Measurements from ENCODE around the gene ASCC3. TPM values are rescaled to one million over a fixed set of nuclear protein-coding genes. Genes with fewer than 3 reads are reported as not detected.
"Not testable (repeated sequence)": the region's sequence is repeated elsewhere in the genome, so short reads cannot be mapped to it uniquely, and the experiment has no call there.

The ASCC3 gene
- total RNA-seq, 2 donors from 2014 or later: 35.7 to 56.2 TPM

- Histone ChIP-seq H3K27ac (no peak overlapping the region), H3K9me3 (no peaks in the 10 kb centered on the region), H3K4me1 (ENCODE audit: control insufficient read depth in 1 of 2, low read depth in 2 of 2) (peaks cover 0 to 3% of the 10 kb centered on the region in 2 donors), H3K4me3 (no peak overlapping the region), H3K36me3 (no peaks in the 10 kb centered on the region), H3K27me3 (replicated peaks; ENCODE audit: insufficient read depth) (no peaks in the 10 kb centered on the region)
- DNase-seq (ENCODE audit: low spot score) (no peak), ATAC-seq (ENCODE audit: insufficient number of reproducible peaks, low FRiP score, low read depth) (no peak)
- no peak for TF ChIP-seq CTCF (IDR thresholded peaks at IDR 0.05)
These were observed 43.1 kb downstream of the ASCC3 start for GRCh38 chr6:100838011-100838410.

DNA sequence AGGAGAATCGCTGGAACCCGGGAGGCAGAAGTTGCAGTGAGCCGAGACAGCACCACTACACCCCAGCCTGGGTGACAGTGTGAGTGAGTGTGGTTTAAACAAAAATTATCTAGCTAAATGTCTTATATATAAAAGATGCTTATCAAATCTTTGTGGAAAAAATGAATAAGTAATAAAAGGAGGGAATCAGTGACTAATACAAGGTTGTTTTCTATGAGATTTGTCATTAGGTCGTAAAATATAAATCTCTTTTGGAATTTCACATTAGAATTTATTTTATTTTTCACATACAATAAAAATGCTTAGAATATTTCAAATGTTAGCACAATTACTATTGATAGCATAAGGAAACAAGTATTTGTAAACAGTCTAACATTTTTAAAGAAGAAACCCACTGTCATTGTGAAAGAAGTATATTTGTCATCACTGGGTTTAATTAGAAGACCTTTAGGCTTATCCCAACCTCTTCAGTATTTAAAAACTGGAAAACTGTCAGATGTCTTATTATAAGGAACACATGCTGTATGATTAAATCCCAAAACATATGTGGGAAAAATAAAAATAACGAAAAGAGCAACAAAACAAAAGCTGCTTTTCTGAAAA lies 47.1 kb downstream of the ASCC3 start:
- no peak for TF ChIP-seq CTCF (IDR thresholded peaks at IDR 0.05)
- no peaks in the 10 kb centered on the region for H3K9me3 ChIP-seq
- H3K27me3 ChIP-seq (replicated peaks; ENCODE audit: insufficient read depth): no peaks in the 10 kb centered on the region
- DNase-seq (ENCODE audit: low spot score) (no peak), ATAC-seq (ENCODE audit: insufficient number of reproducible peaks, low FRiP score, low read depth) (no peak)
- no peak overlapping the region for H3K4me3 ChIP-seq
- no peaks in the 10 kb centered on the region for H3K36me3 ChIP-seq
- H3K27ac ChIP-seq: no peak overlapping the region
- H3K4me1 ChIP-seq (ENCODE audit: control insufficient read depth in 1 of 2, low read depth in 2 of 2): peaks cover 0 to 4% of the 10 kb centered on the region in 2 donors

GRCh38 chr6:100829077-100829595 lies 52.0 kb downstream of the ASCC3 start:
- H3K27me3 ChIP-seq (replicated peaks; ENCODE audit: insufficient read depth); H3K4me3 ChIP-seq; ATAC-seq (ENCODE audit: insufficient number of reproducible peaks, low FRiP score, low read depth); H3K36me3 ChIP-seq; H3K27ac ChIP-seq; H3K4me1 ChIP-seq (ENCODE audit: control insufficient read depth in 1 of 2, low read depth in 2 of 2); H3K9me3 ChIP-seq; DNase-seq (ENCODE audit: low spot score): not testable (repeated sequence)

DNA sequence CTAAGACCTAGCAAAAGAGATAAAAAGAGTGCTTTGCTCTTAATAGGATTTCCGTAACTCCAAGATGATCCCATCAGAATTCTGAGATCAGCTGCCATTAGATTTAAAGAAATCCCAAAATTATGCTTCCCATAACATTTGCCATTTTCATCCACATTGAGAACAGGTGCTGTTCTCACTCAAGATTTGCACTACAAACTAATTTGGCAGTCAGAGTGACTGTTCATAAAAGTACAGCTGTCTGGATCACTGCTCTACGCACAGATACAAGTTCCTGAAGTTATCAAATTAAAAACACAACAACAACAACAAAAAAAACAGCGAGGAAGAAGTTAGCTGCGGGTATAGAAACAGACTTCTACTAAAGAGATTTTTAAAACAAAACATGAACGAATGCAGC lies 58.1 kb downstream of the ASCC3 start:
- ATAC-seq (ENCODE audit: insufficient number of reproducible peaks, low FRiP score, low read depth) (no peak), DNase-seq (ENCODE audit: low spot score) (no peak)
- H3K27ac ChIP-seq: no peak overlapping the region
- H3K36me3 ChIP-seq: no peaks in the 10 kb centered on the region
- no peak overlapping the region for H3K4me3 ChIP-seq
- no peak for TF ChIP-seq CTCF (IDR thresholded peaks at IDR 0.05)
- H3K9me3 ChIP-seq: no peaks in the 10 kb centered on the region
- H3K27me3 ChIP-seq (replicated peaks; ENCODE audit: insufficient read depth): no peaks in the 10 kb centered on the region
- H3K4me1 ChIP-seq (ENCODE audit: control insufficient read depth in 1 of 2, low read depth in 2 of 2): no peaks in the 10 kb centered on the region

DNA sequence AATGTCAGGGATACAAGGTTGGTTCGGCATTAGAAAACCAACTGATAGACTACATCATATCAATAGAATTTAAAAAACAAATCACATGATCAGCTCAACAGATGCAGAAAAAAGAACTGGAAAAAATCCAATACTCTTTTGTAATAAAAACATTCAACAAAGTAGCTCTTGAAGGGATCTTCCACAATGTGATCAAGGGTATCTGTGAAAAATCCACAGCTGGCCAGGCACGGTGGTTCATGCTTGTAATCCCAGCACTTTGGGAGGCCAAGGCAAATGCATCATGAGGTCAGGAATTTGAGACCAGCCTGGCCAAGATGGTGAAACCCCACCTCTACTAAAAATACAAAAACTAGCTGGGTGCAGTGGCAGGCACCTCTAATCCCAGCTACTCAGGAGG lies 63.1 kb downstream of the ASCC3 start:
- H3K27me3 ChIP-seq (replicated peaks; ENCODE audit: insufficient read depth): no peaks in the 10 kb centered on the region
- H3K27ac ChIP-seq: no peak overlapping the region
- TF ChIP-seq CTCF (IDR thresholded peaks at IDR 0.05): no peak
- no peaks in the 10 kb centered on the region for H3K4me1 ChIP-seq (ENCODE audit: control insufficient read depth in 1 of 2, low read depth in 2 of 2)
- ATAC-seq (ENCODE audit: insufficient number of reproducible peaks, low FRiP score, low read depth) (no peak), DNase-seq (ENCODE audit: low spot score) (no peak)
- H3K4me3 ChIP-seq: no peak overlapping the region
- no peaks in the 10 kb centered on the region for H3K9me3 ChIP-seq
- no peaks in the 10 kb centered on the region for H3K36me3 ChIP-seq

DNA sequence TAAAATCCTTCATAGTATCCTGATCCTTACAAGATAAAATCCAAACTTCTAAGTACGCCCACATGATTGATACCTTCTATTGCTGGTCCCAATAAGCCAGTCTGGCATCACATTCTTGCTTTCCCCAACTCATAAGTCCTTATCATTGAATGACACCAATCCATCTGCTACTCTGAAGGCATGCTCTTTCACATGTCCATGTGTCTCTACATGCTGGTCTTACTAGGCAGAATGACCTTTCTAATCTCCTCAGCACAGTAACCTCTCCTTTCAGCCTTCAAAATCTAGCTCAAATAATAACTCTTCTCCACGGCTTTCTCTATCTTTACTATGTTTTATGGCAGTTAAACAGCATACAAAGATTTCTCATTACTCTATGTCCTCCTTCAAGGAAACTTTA lies 71.1 kb downstream of the ASCC3 start:
- Histone ChIP-seq H3K27ac (no peak overlapping the region), H3K27me3 (replicated peaks; ENCODE audit: insufficient read depth) (no peaks in the 10 kb centered on the region), H3K4me1 (ENCODE audit: control insufficient read depth in 1 of 2, low read depth in 2 of 2) (no peaks in the 10 kb centered on the region), H3K4me3 (no peak overlapping the region), H3K36me3 (no peaks in the 10 kb centered on the region), H3K9me3 (no peaks in the 10 kb centered on the region)
- no peak for DNase-seq (ENCODE audit: low spot score)
- no peak for ATAC-seq (ENCODE audit: insufficient number of reproducible peaks, low FRiP score, low read depth)
- TF ChIP-seq CTCF (IDR thresholded peaks at IDR 0.05): no peak

Data from thoracic aorta (tissue), 2 donors.